HG03066 (cell line): Measurements from ENCODE around the gene POLR1D.
A peak's percentile ranks its signal among the peaks of the same experiment; 100 is the strongest.

Source experiments
- ATAC-seq: cut with Tn5 transposase; IDR thresholded peaks from one replicate; pipeline ENCODE4 v1.9.1; 2021; ENCODE audit warnings: low read depth; ENCODE audit not compliant: unreplicated experiment

POLR1D gene, protein sequence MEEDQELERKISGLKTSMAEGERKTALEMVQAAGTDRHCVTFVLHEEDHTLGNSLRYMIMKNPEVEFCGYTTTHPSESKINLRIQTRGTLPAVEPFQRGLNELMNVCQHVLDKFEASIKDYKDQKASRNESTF

GRCh38 chr13:27621366-27622101 lies at the start of gene POLR1D:
Gene POLR1D, plus strand, starts transcription at chr13:27621892. Its CDS starts 92 bp downstream, at chr13:27621984.
- peak; percentile 48 for ATAC-seq

DNA sequence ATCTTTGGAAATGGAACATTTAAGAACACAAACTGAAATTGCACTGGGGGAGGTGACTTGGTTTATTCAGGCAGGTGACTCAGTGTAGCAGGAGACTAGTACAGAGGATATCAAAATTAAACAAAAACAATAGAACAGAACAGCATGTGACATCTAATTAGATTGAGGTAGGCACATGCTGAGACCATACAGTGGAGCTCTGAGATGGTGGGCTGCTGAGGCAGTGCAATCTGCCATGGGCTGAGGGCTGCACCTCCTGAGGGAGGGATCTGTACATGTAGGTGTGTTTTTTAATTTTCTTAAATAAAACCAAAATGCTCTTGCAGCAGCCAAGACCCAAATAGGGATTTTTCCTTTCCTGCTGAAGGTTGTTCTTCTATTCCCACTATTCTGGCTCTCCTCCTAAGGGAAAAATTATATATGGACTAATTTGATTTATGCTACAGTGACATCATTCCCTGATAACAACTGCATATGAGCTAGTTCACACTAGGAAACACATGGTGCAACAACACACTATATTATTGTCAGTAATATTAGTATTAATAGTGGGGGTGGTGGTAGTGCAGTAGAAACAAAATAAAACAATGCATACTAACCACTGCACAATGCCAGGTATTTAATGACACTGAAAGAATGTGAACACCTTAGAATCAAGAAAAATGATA lies 49.3 kb upstream of the POLR1D start:
- ATAC-seq, result no peak

GRCh38 chr13:27573265-27573664 lies 48.4 kb upstream of the POLR1D start:
- no peak for ATAC-seq

- no peak for ATAC-seq
Measured at GRCh38 chr13:27574661-27575060, 47.0 kb upstream of the POLR1D start.

DNA sequence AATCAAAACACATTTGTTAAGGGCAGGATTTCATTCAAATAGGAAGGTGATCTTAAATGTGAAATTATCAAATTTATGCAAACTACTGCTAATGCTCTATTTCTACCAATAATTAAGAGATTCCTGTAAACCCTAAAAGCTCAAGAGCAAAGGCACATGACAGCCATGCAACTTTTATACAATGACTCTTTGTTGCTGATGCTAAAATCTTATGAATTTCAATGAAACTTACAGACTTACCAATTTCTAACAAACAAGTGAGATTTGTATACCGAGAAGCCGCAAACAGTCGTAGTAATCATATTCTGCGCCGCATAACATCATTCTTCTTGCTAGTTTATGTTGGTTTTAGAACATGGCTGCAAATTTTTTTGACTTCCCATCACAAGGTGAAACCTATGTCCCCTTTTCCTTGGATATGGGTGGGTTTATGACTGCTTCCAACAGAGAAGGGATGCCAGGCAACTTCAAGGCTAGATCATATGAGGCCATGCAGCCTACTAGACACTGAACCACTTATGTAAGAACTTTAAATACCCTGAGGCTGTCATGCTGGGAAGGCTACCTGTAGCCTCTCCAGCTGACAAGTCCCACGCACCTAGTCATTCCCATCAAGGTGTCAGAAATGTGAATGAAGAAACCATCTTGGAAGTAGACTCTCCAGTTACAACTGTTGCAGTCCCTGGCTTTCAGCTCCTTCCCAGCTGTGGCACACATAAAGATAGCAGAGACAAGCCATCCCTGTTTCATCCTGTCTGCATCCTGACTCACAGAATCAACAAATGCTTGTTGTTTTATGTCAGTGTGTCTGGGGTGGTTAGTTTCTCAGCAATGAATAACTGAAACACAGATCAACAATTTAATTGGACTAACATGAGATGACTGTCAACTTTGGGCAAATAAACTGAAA lies 43.3 kb upstream of the POLR1D start:
- ATAC-seq, result no peak

DNA sequence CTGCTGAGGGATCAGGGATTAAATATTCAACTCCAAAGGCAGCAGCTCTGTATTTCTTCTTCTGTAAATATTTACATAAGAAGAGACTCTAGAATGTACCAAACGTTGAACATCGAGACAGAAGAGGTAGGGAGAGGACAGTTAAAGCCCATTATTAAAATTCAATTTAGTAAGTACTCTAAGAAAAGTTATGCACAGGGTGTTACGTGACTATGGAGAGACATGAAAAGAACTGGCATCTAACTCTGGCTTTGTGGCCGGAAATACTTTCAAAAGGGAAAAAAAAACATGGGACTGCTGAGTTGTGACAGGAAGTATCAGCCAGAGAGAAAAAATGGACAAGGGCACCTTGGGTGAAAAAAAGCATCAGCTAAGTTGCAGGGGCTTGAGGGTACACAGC lies 38.0 kb upstream of the POLR1D start:
- ATAC-seq, result no peak

GRCh38 chr13:27587095-27587746 lies 34.5 kb upstream of the POLR1D start:
- ATAC-seq, result no peak

GRCh38 chr13:27588405-27588804 lies 33.3 kb upstream of the POLR1D start:
- no peak for ATAC-seq

DNA sequence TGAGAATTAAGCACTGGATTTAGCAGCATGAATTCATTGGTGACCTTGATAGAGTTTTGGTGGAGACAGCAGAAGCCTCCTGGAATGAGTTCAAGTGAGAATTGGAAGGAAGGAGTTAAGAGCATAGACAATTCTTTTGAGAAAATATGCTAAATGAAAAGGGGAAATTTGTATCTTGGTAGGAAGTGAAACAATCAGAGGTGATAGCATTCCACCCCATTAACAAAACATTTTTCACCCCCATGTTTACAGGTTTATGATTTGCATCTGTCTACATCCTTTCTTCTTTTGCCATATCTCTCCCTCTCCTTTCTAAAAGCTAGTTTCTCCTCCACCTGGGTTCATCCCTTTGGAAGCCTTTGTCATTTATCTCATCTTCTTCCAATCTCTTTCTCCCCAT lies 28.8 kb upstream of the POLR1D start:
- ATAC-seq, result no peak

DNA sequence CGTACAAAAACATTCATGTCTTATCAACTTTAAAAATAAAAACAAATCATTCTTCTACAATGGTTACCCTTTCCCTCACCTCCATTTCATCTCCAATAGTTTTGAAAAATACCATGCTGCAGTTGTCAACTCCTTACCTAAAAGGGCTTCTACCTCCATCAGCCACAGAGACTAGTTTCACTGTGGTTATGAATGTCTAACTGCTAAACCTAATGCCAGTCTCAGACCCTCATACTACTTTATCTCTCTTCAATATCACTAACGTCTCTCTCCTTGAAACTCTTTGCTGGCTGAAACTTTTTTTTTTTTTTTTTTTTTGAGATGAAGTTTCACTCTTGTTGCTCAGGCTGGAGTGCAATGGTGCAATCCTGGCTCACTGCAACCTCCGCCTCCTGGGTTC lies 28.4 kb upstream of the POLR1D start:
- ATAC-seq, result no peak

- ATAC-seq, result no peak
Measured at GRCh38 chr13:27595055-27595811, 26.5 kb upstream of the POLR1D start.

DNA sequence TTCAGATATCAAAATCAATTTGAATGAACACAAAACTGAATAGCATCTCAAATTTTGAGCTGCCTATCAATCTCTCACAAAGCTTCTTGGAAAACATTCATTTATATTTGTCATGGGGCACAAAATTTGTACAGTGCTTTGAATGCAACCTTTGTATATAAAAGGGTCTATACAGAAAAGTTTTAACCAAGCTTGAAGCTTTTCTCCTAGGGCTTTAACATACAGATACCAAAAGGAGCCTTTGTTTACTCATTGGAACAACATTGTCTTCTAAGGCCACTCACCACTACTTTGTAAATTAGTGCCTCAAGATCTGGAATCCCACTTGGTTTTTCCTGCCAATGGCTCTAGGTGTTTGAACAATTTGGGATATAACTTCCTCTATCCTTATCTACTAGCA lies 22.6 kb upstream of the POLR1D start:
- ATAC-seq, result no peak

- ATAC-seq, result no peak
Measured at GRCh38 chr13:27599845-27600553, 21.7 kb upstream of the POLR1D start.

DNA sequence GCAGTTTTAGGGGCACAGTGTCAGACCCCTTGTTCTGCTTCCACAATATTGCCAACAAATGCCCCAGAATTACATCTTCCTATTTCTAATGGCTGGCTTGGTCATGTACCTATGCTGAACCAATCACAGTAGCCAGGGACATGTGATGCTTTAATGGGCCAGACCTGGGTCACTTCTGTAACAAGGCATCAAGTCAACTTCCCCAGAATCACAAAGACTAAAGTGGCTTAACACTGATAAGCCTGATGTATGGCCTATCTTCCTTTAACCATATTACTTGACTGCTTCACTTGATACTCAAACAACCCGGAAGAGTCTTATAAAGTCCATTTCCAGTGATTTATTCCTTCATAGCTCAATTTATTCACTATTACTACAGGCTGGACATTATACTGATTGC lies 21.0 kb upstream of the POLR1D start:
- no peak for ATAC-seq

GRCh38 chr13:27601208-27601607 lies 20.5 kb upstream of the POLR1D start:
- ATAC-seq, result no peak

- no peak for ATAC-seq
Measured at GRCh38 chr13:27601803-27602202, 19.9 kb upstream of the POLR1D start.

GRCh38 chr13:27605099-27605498 lies 16.6 kb upstream of the POLR1D start:
- no peak for ATAC-seq

DNA sequence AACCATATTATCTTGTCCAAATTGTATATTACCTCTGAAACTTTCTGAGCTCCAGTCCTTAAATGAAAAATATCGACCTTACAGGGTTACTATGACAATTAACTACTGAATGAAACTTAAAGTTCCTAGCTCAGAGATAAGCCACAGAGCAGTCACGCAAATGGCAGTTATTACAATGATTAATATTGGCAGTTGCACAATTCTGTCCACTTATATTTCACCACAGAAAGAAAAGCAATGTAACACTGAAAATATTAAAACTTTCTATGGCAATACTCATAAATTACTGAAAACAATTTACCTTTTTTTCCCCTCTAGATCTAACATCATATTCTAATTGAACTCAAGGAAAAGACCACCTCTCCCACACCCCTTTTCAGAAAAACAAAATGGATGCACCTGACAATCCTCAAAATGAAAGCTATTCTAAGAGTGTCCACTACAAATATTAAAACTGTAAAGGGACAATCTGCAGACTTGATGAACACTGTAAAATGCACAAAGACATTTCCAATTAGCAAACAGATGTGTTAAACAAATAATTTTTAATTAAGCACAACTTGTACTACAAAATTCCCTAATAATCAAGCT lies 16.0 kb upstream of the POLR1D start:
- no peak for ATAC-seq

GRCh38 chr13:27607125-27607524 lies 14.6 kb upstream of the POLR1D start:
- no peak for ATAC-seq
